ENCODE data around the gene FBXW5.

FBXW5 gene

GRCh38 chr9:136930014-136930413, 14.5 kb downstream of the FBXW5 start:
- TF ChIP-seq CTCF (conservative IDR thresholded peaks at IDR 0.05; ENCODE audit: low read depth, low read length) = no peak
- H3K4me3 ChIP-seq (ENCODE audit: low read depth, low read length) = no peak overlapping the region
- no peak for DNase-seq (ENCODE audit: low read depth)

GRCh38 chr9:136928591-136928990, 15.9 kb downstream of the FBXW5 start:
- TF ChIP-seq CTCF (conservative IDR thresholded peaks at IDR 0.05; ENCODE audit: low read depth, low read length) = no peak
- DNase-seq (ENCODE audit: low read depth) = no peak
- H3K4me3 ChIP-seq (ENCODE audit: low read depth, low read length) = no peak overlapping the region

- peak; percentile 55 for DNase-seq (ENCODE audit: low read depth)
- no peak overlapping the region for H3K4me3 ChIP-seq (ENCODE audit: low read depth, low read length)
- no peak for TF ChIP-seq CTCF (conservative IDR thresholded peaks at IDR 0.05; ENCODE audit: low read depth, low read length)
Observed at GRCh38 chr9:136927343-136928271, 16.9 kb downstream of the FBXW5 start.

- no peak for TF ChIP-seq CTCF (conservative IDR thresholded peaks at IDR 0.05; ENCODE audit: low read depth, low read length)
- H3K4me3 ChIP-seq (ENCODE audit: low read depth, low read length) = no peak overlapping the region
- no peak for DNase-seq (ENCODE audit: low read depth)
Observed at GRCh38 chr9:136926749-136927148, 17.8 kb downstream of the FBXW5 start.

- no peak overlapping the region for H3K4me3 ChIP-seq (ENCODE audit: low read depth, low read length)
- peak; percentile 17 for DNase-seq (ENCODE audit: low read depth)
- peak; percentile 54 for TF ChIP-seq CTCF (conservative IDR thresholded peaks at IDR 0.05; ENCODE audit: low read depth, low read length)
Observed at GRCh38 chr9:136926154-136926704, 18.3 kb downstream of the FBXW5 start.

GRCh38 chr9:136925414-136926153, 19.0 kb downstream of the FBXW5 start:
- no peak overlapping the region for H3K4me3 ChIP-seq (ENCODE audit: low read depth, low read length)
- no peak for TF ChIP-seq CTCF (conservative IDR thresholded peaks at IDR 0.05; ENCODE audit: low read depth, low read length)
- no peak for DNase-seq (ENCODE audit: low read depth)

All from choroid plexus epithelial cell (primary cell).